Testis (tissue), 2 donors: ENCODE data around the gene YTHDC1.

Experiments
- POLR2A ChIP-seq: fragments of 450-650 bp; IDR thresholded peaks from one replicate; pipeline ENCODE4 v1.6.1; 2017; ENCODE audit warnings: antibody characterized with exemption, mild to moderate bottlenecking, moderate library complexity
- TF ChIP-seq, protein P1 (sequence below), 3 experiments: fragments of 450-650 bp in 2 of 3; fragments of 200-600 bp in 1 of 3; sonication (generic) in 1 of 3; IDR thresholded peaks; one replicate each; pipeline ENCODE4 v1.5.1; 2016 to 2019; ENCODE audit warnings: antibody characterized with exemption in 3 of 3, mild to moderate bottlenecking in 2 of 3, moderate library complexity in 1 of 3

DNA sequence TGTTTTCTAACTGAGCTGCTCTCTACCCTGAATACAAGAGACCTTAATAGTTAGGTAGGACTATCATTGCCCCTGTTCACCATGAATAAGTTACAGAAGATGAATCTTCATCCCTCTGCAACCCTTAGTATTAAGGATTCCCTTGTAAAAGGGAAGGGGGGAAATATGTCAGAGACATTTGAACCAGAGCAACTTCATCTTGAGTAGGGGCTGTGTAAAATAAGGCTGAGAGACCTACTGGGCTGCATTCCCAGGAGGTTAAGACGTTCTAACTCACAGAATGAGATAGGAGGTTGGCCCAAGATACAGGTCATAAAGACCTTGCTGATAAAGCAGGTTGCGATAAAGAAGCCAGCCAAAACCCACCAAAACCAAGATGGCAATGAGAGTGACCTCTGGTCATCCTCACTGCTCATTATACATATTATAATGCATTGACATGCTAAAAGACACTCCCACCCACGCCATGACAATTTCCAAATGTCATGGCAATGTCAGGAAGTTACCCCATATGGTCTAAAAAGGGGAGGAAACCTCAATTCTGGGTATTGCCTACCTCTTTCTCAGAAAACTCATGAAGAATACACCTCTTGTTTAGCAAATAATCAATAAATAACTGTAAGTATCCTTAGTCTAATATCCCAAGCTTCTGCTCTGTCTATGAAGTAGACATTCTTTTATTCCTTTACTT, 84.9 kb downstream of the YTHDC1 start:
- TF ChIP-seq, protein P1, sequence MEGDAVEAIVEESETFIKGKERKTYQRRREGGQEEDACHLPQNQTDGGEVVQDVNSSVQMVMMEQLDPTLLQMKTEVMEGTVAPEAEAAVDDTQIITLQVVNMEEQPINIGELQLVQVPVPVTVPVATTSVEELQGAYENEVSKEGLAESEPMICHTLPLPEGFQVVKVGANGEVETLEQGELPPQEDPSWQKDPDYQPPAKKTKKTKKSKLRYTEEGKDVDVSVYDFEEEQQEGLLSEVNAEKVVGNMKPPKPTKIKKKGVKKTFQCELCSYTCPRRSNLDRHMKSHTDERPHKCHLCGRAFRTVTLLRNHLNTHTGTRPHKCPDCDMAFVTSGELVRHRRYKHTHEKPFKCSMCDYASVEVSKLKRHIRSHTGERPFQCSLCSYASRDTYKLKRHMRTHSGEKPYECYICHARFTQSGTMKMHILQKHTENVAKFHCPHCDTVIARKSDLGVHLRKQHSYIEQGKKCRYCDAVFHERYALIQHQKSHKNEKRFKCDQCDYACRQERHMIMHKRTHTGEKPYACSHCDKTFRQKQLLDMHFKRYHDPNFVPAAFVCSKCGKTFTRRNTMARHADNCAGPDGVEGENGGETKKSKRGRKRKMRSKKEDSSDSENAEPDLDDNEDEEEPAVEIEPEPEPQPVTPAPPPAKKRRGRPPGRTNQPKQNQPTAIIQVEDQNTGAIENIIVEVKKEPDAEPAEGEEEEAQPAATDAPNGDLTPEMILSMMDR (IDR thresholded peaks at IDR 0.05): no peak
- TF ChIP-seq POLR2A: no peak
